HT1080 (cell line): Measurements from ENCODE around the gene SNAP25. TPM values are rescaled to one million over a fixed set of nuclear protein-coding genes. Genes with fewer than 3 reads are reported as not detected.

Experiments
- DNase-seq: peaks from one replicate; pipeline ENCODE4 v3.0.0-alpha.2; 2015; ENCODE audit warnings: low read depth
- total RNA-seq: library from RNA; depleted of rRNA; stranded (reverse); fragments of >200 nt; shearing (Covaris generic); gene quantifications from 2 replicates; pipeline ENCODE4 v1.2.3, GENCODE V29; 2014

SNAP25 gene
- total RNA-seq, 1 experiment from 2014 or later = 2.9 TPM

DNA sequence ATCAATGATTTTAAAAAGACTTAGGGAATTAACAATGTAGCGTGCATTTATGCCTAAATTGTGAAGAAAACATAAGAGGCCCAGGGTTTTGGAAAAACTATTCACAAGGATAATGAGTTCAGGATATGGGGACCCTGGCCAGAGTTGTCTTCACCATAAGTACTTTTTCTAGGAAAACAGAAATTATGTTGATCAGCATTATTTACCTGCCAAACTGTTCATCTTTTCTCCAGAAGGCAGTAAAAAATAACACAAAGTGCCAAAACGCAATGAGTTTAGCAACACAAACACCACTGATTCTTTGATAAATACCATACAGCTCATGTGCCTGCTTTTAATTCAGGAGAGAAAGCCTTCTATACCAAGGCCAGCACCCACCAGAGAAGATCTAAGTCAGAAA, 43.1 kb downstream of the SNAP25 start:
- DNase-seq = no peak

DNA sequence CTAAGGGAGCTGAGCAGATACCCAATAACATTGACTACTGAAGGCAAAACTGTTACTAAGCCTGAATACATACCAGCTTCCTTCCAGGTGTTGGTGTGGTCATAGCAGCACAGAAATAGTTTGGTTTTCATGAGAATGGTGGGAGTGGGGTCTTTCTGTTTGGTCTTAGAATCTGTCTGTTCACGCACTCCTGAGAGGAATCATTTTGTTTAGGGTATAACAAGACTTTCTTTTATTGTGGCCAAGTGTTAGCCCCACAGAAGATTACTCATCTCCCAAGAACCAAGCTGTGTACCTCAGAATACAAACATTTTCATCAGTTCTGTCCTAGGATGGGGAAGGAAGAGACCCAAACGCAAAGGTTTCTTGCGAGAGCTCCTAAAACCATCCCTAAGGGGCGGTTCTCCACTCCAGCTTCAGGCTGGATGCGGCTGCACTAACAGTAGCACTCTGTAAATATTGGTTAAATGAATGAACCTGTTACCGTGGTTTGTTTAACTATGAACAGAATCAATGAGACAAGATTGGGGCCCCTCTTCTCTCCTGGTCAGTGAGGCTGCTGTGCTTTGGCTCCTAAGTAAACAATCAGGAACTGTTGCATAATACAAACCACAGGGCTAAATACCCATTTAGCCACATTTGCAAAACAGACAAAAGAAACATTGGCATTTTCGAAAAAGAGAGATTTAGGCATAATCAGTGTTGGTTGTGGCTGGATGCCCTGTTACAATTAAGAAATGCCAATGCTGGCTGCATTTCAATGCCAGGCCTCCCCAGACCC, 44.9 kb downstream of the SNAP25 start:
- DNase-seq = no peak

DNA sequence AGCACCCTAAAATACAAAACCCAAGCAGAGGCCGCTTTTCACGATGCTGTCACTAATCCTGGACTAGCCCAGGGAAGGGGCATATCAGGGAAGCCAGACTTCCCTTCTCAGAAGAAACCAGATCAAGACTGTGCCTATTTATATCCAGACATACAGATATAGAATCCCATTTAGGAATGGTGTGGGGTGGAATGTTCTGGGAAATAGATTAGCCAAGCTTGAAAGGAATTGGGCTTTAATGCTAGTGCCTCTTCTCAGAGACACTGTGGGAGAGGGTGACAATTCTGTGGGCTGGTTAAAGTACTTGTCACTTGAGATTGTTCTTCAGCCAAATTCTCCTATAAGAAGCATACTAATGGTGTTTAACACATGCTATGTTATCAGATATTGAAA, 45.5 kb downstream of the SNAP25 start:
- DNase-seq = no peak

DNA sequence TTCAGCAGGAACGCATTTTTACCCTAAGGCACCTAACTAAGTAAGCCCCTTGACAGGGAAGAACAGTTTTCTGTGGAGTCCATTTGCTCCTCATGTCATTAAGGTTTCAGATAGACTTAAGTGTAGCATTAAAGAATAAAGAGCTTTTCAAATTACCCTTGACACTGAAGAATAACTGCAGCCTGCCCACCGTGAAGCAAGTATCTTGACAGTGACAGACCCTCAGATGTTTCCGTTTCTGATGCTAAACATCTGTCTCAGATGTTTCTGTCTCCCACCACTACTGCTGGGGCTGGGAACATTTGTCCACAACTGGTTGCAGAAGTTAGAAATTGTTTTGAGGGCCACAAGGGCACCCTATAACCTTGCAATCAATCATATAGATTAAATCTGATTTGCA, 50.0 kb downstream of the SNAP25 start:
- no peak for DNase-seq

DNA sequence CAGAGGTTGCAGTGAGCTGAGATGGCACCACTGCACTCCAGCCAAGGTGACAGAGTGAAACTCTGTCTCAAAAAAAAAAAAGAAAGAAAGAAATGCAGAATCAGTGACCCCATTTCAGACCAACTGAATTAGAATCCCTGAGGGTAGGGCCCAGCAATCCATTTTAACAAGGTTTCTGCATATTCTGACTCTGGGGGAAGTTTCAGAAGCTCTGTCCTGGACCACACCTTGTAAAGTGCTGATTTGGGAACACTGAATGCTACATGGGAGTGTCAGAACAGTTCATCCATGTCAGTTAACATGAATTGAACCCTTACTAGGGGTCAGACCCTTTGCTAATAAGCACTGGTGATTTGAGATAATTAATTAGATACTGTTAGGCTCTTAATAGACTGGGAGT, 52.0 kb downstream of the SNAP25 start:
- DNase-seq = no peak

DNA sequence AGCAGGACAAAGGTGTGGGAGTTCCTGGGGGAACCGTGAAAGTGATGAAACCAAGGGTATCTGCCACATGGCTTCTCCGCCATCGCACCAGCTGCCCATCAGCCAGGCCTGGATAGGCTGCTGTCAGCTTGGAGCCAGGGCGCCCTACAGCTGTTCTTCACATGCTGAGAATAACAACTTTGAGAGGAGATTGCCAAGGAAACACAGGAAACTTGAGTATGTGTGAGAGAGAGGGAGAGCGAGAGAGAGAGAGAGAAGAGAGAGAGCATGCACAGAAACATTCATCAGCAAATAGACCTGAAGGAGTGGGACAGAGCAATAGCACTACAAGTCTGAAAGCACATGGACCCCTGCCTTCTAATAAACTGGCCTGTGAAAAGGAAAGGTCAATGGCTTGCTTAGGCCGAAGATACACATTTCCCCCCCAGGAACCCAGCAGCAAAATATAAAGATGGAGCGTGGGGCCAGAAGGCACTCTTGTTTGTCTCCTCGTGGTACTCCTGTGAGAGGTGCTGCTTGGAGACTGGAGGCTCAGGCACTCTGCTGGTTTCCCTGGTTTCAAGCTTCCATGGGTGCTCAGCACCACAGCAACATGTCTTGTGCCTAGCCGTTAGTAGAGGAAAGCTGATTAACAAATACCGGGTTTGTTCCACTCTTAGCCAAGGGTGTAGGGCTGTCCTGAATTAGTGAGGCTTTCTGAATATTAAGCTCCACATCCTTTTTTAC, 53.0 kb downstream of the SNAP25 start:
- no peak for DNase-seq

DNA sequence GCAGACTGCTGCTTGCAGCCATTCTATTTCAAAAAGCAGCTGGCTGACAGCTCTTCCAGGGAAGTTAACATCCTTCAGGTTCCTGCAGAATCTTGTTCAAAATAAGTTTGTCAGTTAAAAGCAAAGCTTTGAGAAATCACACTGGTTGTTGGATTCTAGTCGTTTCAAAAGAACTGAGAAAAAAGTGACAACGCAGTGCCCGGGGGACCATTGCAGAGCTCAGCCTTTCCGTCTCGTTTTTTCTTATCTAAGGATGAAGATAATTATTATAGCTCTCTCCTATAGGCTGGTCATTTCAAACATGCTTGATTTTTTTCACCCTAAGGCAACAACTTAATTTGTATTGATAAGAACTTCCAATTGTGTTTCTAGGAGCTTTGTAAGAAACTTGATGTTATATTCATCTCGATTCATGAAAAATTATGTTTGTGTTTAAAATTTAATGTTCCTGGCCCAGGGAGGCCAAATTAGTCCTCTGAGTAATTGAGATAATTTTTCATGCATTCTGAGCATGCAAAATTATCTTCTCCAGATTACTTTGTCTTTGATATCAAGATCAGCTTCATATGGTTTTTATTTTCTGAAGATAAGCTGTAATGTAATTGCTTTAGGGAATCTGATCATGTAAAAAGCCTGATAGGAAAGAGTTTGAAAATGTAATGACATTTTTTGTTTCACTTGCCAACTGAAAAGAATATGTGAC, 58.4 kb downstream of the SNAP25 start:
- DNase-seq = no peak

DNA sequence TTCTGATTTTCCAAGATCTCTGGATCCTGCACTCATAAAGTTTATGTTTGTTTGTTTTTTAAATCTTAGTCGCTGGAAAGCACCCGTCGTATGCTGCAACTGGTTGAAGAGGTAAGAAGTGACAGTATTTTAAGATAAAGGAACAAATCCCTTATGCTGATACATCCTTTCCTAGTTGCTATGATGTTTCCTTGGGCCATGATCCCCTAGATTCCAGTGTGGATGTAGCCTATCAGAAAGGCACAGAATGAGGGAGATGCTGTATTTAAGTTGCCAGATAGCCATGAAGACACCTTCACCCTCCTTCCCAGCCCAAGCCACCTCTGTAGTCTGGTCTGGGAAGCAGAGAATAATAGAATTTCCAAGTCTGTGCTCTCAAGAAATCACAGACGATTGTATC, 59.0 kb downstream of the SNAP25 start:
- DNase-seq = no peak

DNA sequence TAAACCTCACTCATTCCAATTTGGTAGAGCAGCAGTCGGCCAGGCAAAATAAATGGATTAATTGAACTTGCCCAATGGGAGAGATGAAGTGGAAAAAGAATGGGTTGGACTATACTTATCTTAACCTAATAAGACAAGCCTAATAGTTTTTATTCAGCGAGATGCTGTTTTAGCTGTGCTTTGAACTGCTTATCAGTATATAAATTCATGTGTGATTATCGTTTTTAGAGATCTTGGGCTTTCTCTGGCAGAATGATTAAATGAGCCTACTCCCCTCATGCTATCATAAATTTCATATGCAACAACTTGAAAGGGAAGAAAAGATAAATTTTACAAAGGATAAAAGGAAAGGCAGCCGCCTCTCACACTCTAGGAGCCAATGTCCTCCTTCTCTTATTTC, 59.8 kb downstream of the SNAP25 start:
- DNase-seq = no peak

DNA sequence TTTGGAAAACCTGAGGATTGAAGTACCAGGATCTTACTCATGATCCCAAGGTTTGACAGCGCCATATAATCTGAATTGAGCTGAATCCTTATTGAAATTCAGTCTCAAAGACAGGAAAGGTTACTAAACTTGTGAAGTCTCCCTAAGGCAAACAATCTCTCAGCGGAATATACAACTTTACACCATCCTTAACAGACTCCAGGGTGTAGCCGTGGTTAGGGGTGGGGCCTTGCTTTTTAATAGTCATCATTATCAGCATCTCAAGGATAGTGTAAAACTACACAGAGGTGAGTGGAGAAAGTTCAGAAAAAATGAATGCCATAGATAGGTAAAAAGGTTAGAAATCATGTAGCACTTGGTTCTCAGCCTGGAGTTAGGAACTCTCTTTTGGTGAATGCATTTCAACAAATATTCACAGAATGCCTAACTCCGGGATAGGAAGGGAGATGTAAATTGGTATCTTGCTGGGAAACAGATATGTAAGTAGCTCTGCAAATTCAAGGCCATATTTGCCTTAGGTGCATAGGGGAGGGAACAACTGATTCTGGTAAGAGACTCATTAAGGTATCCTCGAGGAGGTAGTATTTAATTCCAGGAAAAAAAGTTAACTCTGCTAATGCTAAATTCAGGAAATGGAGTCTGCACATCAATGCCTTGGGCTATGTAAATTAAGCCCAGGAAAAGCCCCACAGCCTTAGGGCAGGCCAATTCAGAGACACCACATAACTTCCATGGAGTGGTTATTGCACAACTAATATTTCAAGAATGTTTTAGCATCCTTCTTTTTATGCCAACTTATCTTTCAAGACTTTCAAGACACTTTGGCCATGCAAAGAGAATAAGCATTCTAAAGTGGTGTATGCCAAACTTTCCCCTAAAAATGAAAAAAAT, 61.6 kb downstream of the SNAP25 start:
- DNase-seq = no peak

DNA sequence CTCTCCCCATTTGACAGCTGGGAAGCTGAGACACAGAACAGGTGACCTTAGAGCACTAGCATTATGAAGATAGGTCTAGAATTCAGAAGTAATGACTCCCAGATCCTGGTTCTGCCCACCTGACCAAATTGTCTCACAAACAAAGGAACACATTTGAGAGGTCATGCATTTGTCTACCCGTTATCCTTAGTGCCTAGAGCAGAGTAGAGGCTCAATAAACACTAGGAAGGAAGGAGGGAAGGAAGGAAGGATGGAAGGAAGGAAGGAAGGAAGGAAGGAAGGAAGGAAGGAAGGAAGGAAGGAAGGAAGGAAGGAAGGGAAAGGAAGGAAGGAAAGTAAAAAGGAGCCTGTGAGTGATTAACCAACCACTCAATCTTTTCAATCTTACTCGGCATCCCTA, 63.3 kb downstream of the SNAP25 start:
- DNase-seq = no peak

DNA sequence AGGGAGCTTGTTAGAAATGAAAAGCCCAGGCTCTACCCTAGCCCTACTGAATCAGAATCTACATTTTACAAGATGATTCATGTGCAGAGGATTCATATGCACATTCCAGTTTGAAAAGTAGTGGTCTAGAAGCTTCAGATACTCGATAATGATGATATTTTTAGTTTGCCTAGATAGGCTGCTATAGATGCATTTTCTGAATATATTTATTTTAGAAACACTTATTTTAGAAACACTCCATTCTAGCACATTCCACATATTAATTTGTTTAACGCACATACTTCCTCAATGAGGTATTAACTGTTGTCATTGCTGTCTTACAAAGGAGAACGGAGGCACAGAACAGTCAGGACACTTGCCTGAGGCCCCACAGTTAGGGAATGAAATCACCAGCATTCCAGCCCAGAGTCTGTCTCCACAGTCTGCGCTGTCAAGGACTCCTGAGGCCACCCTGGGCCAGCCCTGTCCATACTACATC, 64.4 kb downstream of the SNAP25 start:
- peak; percentile 9 for DNase-seq

DNA sequence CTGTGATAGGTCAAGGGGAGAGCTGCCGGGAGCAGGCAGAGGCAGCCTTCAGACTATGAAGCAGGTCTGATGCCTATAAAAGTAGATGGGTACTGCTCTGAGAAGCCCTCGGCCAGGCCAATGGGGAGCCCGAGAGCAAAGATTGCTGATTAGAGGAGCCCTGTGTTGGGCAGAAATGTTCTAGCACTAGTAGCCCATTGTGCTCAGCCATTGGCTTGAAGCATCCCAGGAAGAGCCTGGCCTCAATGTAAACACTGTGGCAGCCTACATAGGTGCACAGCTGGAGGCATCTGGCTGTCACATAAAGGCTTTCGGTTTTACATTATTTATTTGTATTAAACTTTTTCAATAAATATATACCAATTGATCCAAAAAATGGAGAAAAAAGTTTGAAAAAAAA, 67.7 kb downstream of the SNAP25 start:
- DNase-seq = no peak

DNA sequence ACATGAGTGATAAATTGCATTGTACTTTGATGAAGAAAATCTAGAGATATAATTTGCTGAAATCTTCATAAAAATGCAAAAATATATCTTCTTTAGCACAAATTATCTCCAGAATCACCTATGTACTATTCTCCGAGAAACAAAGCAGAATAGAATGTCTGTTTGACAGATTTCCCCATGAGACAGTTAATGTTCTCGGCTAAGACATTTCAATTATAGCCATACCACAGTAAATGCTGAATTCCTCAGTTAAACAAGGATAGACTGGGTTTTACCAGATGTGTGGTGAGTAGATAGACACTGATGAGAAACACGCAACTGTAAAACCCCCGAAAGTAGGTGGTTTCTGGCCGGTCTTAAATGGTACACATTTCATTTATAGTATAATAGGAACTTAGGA, 69.8 kb downstream of the SNAP25 start:
- DNase-seq = no peak

DNA sequence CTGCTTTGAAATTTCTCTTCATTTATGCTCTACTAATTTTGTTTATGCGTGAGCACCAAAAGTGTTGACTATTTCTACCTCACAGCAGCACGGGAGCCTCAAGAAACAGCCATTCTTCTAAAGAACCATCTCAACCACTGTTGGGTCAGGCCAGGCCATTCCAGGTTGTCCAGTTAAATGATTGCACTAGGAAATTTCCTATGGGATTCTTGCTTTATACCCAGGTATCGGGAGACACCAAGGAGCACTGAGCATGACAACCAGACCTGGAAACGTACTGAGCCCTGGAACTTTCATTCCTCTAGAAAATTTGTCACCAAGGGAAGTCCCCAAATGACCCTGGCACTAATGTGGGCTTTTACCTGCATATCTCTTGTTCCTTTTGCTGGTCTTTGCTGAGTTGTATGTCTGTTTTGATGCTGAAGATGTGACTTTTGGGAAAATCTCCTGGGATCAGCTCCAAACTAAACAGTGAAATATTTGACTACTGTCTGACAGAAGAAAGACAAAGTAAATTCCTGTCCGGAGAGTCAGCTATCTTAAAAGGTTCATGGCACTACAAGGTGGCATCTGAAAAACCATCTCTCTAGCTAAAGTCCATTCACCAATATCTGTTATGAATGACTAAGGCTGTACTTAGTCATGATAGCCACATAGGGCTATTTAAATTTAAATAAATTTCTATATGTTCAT, 70.5 kb downstream of the SNAP25 start:
- peak; percentile 33 for DNase-seq

DNA sequence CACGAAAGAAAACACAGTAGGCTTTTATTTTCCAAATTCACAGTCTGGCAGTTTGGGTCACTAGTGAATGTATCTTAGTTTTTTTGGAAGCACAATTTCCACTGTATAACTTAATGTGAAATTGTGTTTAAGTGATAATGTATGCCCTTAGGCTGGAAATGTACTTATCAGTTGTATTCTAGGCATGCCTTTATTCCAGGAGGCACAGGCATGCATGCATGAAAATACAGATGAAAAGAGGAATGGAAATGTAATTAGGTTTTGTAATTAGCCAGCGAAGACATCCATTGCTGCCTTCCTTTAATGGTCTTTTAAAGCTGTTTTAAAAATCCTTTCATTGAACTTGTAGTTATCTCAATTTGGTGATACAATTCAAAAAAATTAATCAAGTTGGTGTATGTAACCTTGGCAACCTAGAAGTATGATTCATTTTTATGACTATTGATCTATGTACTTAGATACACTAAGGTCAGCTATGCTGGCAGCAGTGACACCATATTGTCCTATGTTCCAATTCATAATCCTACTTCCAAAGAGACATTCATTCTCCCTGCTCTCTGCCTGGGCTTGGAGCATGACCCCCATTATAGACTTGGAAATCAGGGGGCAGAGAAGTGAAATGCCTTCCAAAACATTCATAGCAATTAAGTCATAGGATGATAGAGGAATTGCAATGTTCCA, 73.1 kb downstream of the SNAP25 start:
- no peak for DNase-seq

DNA sequence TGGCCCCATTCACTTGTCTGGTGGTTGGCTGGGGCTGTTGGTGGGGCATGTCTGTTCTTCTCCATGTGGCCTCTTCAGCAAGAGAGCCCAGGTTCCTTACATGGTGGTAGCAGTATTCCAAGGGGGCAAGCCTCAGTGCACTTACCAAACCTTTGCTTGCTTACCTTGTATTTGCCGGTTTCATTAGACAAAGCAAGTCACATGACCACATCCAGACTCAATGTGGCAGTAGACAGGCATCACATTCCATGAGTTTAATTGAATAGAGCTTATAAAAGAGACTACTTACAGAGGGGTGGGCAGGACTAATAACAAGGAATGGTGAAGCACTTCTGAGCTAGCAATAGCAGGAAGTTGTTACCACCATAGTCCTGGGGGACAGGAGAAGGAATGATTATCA, 78.6 kb downstream of the SNAP25 start:
- no peak for DNase-seq

DNA sequence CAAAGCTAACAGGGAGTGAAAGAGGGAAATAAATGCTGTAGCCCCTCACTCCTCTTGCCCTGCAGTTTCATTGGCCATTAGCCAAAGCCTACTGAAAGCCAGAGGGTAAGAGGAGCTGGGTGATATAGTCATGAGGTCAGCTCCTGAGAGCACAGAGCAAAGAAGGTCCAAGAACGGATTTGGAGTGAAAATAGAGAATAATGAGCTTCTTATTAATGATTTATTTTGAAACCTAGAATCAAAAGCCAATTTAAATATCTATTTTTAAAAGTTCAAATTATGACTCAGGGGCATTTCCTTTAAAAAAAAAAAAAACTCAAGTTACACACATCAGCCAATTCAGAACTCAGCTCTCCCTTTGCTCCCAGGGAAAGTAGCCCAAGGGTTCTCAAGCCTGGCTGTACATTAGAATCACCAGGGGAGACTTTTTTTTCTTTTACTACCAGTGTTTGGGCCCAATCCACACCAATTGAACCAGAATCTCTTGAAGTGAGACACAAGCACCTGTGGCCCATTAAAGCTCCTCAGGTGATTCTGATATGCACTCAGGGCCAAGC, 79.1 kb downstream of the SNAP25 start:
- peak; percentile 50 for DNase-seq

DNA sequence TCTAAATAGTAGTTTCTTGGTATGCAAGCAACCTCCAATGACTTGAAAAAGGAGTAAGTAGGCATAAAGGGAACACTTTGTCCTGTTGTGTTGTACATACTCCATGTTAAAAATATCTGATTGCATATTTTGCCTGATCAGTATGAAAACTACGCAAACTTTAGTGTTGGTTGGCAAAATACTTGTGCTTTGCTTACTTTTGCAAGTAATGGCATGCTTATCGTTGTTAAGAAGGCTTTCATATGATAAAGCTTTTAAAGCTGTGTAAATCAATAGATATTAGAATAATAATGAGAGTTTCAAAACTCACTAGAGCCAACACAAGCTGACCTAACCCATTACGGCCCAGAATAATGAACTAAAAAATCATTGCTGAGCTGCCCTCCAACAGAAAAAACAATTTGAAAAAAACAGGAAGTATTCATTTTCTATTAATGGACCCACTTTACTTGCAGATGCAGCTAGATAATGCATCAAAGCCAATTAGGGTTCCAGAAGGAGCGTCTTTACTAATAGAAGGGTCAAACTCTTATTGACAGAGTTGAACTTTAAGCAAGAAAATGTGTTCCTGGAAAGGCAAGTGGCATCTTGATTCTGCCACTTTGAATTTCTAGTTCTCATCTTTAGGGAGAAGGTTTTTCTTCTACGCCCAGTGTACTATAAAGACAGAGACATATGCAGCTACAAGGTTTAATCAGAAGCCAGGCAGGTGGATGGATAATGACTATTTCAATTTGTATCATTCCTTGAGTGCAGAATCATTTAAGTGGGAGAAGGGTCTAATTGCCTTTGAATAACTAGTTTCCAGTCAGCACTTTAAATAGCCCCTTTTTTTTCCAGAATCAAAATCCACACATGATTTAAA, 82.2 kb downstream of the SNAP25 start:
- no peak for DNase-seq
